ENCODE results near the gene MVK. TPM values are rescaled to one million over a fixed set of nuclear protein-coding genes. Genes with fewer than 3 reads are reported as not detected.

The MVK gene
- total and polyA plus RNA-seq, 2 of the 4 experiments (the other 2 are of a cell fraction): 6.6 to 11.5 TPM

GRCh38 chr12:109531411-109531810 is 42.2 kb upstream of the MVK start:
- ATAC-seq (ENCODE audit: low read depth) (no peak), DNase-seq (no peak)
- Histone ChIP-seq H2AK9ac (replicated peaks; ENCODE audit: low read depth, low read length, poor library complexity) (no peak overlapping the region), H3K79me1 (ENCODE audit: low read depth in 1 of 2, low read length in 2 of 2) (no peaks in the 10 kb centered on the region), H4K20me1 (ENCODE audit: insufficient read depth, low read length) (no peaks in the 10 kb centered on the region), H3K9me3 (ENCODE audit: control insufficient read depth, insufficient read depth, low read length) (no peaks in the 10 kb centered on the region), H3K4ac (ENCODE audit: low read depth, low read length) (no peak overlapping the region), H2BK20ac (ENCODE audit: low read depth, low read length) (no peak overlapping the region), H3K4me2 (ENCODE audit: low read depth, low read length) (no peak overlapping the region), H3K36me3 (ENCODE audit: control insufficient read depth, insufficient read depth, low read length) (peaks cover 61% of the 10 kb centered on the region), H4K8ac (ENCODE audit: low read depth in 2 of 2, low read length in 2 of 2) (no peak overlapping the region), H3K56ac (ENCODE audit: extremely low read depth, insufficient read depth, low read length) (no peak overlapping the region), H3K9me1 (ENCODE audit: insufficient read depth, low read length) (no peaks in the 10 kb centered on the region; the same call in 1 of the 2 replicates), H2AK5ac (ENCODE audit: low read depth, low read length) (no peak overlapping the region), H4K91ac (ENCODE audit: insufficient read depth, low read depth, low read length) (no peak overlapping the region), H3K9ac (ENCODE audit: low read depth, low read length) (no peak overlapping the region), H2AFZ (replicated peaks; ENCODE audit: low read length, poor library complexity) (no peak overlapping the region), H3K27ac (ENCODE audit: insufficient read depth, low read length) (no peak overlapping the region), H3K4me3 (ENCODE audit: insufficient read depth, low read depth, low read length) (no peak overlapping the region), H3K18ac (ENCODE audit: low read depth, low read length) (no peak overlapping the region), H3K23ac (ENCODE audit: low read depth, low read length) (no peak overlapping the region), H3K27me3 (ENCODE audit: control insufficient read depth, insufficient read depth, low read length) (no peaks in the 10 kb centered on the region), H2BK120ac (ENCODE audit: low read depth, low read length) (no peak overlapping the region), H2BK5ac (ENCODE audit: low read depth, low read length, poor library complexity, severe bottlenecking) (no peak overlapping the region), H3K4me1 (ENCODE audit: control insufficient read depth, insufficient read depth, low read length) (no peaks in the 10 kb centered on the region), H4K5ac (ENCODE audit: low read depth, low read length) (no peak overlapping the region), H3K14ac (replicated peaks; ENCODE audit: low read depth, low read length) (no peak overlapping the region), H2BK15ac (ENCODE audit: low read depth, low read length) (no peak overlapping the region)
- CTCF ChIA-PET: no interaction called here
- in situ Hi-C loops (cut with MboI; ENCODE audit: low sequenced_read_pairs) (no loop called here), intact Hi-C loops (cut with micrococcal nuclease) (no loop called here), dilution Hi-C loops (cut with HindIII; ENCODE audit: low sequenced_read_pairs, unreplicated experiment) (no loop called here)
- TF ChIP-seq CHD1 (IDR thresholded peaks at IDR 0.05; ENCODE audit: low read depth, low read length) (no peak), MXI1 (IDR thresholded peaks at IDR 0.05; ENCODE audit: borderline replicate concordance, low read depth, low read length) (no peak), CTCF (conservative IDR thresholded peaks at IDR 0.05; ENCODE audit: low read depth, low read length) (no peak), ELK1 (IDR thresholded peaks at IDR 0.05; ENCODE audit: borderline replicate concordance, low read depth, low read length) (no peak), BHLHE40 (IDR thresholded peaks at IDR 0.05; ENCODE audit: low read depth, low read length) (no peak), CEBPB (IDR thresholded peaks at IDR 0.05; ENCODE audit: low read depth, low read length) (no peak), MAZ (IDR thresholded peaks at IDR 0.05; ENCODE audit: borderline replicate concordance, low read depth, low read length) (no peak), RFX5 (IDR thresholded peaks at IDR 0.05; ENCODE audit: low read depth, low read length) (no peak), MAFK (IDR thresholded peaks at IDR 0.05; ENCODE audit: low read depth, low read length) (no peak), NFE2L2 (IDR thresholded peaks at IDR 0.05; ENCODE audit: low read depth, low read length) (no peak), RCOR1 (IDR thresholded peaks at IDR 0.05; ENCODE audit: insufficient replicate concordance, low read length) (no peak), USF2 (IDR thresholded peaks at IDR 0.05; ENCODE audit: low read depth, low read length) (no peak), RAD21 (IDR thresholded peaks at IDR 0.05; ENCODE audit: low read length) (no peak)
- POLR2A ChIA-PET (ENCODE audit: unreplicated experiment): no interaction called here
- WGBS, 2 experiments (ENCODE audit: extremely low coverage in 2 of 2, insufficient read length in 1 of 2): no CpG with 5 or more reads among the region's 2 CpGs
- no TSS peak for BruUV-seq (replicated peaks)
